HCT116 (cell line): ENCODE data around the gene PPP1R12B. TPM values are rescaled to one million over a fixed set of nuclear protein-coding genes. Genes with fewer than 3 reads are reported as not detected.

Source experiments
- ATAC-seq: fragments of 200-7000 bp; cut with Tn5 transposase; 2 replicates; pipeline ENCODE4 v1.9.1; 2020; ENCODE audit warnings: mild to moderate bottlenecking, moderate library complexity
- BruUV-seq: library from RNA; stranded (reverse); fragments of 400-500 nt; replicated peaks from 2 replicates; lab custom pipeline; 2021; lab: Mats Ljungman, UMichigan
- CTCF ChIA-PET: fragments of 300-600 bp; sonication (Branson Sonifier 250); formaldehyde crosslinking; loops from one replicate; lab custom pipeline; 2021; ENCODE audit warnings: antibody characterized with exemption; lab: Charles Lee
- POLR2A ChIA-PET: fragments of 300-600, 350-600 bp; sonication (Branson Sonifier 250); formaldehyde crosslinking; loops from one replicate; lab custom pipeline; 2021; ENCODE audit warnings: antibody characterized with exemption; lab: Charles Lee
- RAD21 ChIA-PET, 2 experiments: fragments of 300-600 bp; sonication (Branson Sonifier 250); formaldehyde crosslinking; loops; one replicate each; lab custom pipeline; 2023; ENCODE audit warnings: low total read pairs in 2 of 2; ENCODE audit not compliant: uncharacterized antibody in 2 of 2, unreplicated experiment in 2 of 2, low non-redundant PET in 1 of 2; lab: Charles Lee
- DNase-seq: peaks from one replicate; pipeline ENCODE4 v3.0.0-alpha.2; 2010; ENCODE audit warnings: low read depth, low spot score
- H2AFZ ChIP-seq: fragments of 200-600 bp; shearing (Covaris generic), sonication (generic); 2 replicates; pipeline ENCODE4 v1.6.1; 2017; ENCODE audit warnings: low read depth, mixed run types, mixed read lengths, antibody characterized with exemption, low read length; ENCODE audit not compliant: poor library complexity, severe bottlenecking
- H3K27ac ChIP-seq: 2 replicates; pipeline ENCODE4 v1.5.1; 2012; ENCODE audit warnings: low read depth, low read length
- H3K27me3 ChIP-seq: fragments of 200-600 bp; sonication (generic); 2 replicates; pipeline ENCODE4 v1.6.1; 2016; ENCODE audit warnings: mixed run types, low read length, mixed read lengths; ENCODE audit not compliant: insufficient read depth
- H3K36me3 ChIP-seq, 2 experiments: fragments of 200-500 bp in 1 of 2; fragments of 200-600 bp in 1 of 2; sonication (Bioruptor generic) in 1 of 2; sonication (generic) in 1 of 2; 2 replicates each; pipeline versions ENCODE4 v1.5.1 to v1.6.1; 2014 to 2016; ENCODE audit warnings: low read length in 2 of 2, inconsistent platforms in 1 of 2, mixed read lengths in 1 of 2, mixed run types in 1 of 2; ENCODE audit not compliant: insufficient read depth in 2 of 2, control insufficient read depth in 1 of 2
- H3K4me1 ChIP-seq, 2 experiments: fragments of 200-600 bp in 1 of 2; sonication (generic) in 1 of 2; 2 replicates each; pipeline versions ENCODE4 v1.5.1 to v1.6.1; 2012 to 2017; ENCODE audit warnings: low read length in 2 of 2, inconsistent platforms in 1 of 2, mild to moderate bottlenecking in 1 of 2, mixed read lengths in 1 of 2, mixed run types in 1 of 2, moderate library complexity in 1 of 2; ENCODE audit not compliant: insufficient read depth in 2 of 2, control insufficient read depth in 1 of 2
- H3K4me2 ChIP-seq: fragments of 200-600 bp; sonication (generic); 2 replicates; pipeline ENCODE4 v1.6.1; 2017; ENCODE audit warnings: mixed run types, low read length, mixed read lengths
- H3K4me3 ChIP-seq, 2 experiments: fragments of 200-600 bp in 1 of 2; sonication (generic) in 1 of 2; replicated peaks in 1 of 2; 2 replicates each; pipeline ENCODE4 v1.5.1; 2011 to 2016; ENCODE audit warnings: low read length in 2 of 2, control low read depth in 1 of 2, low read depth in 1 of 2, mild to moderate bottlenecking in 1 of 2, mixed read lengths in 1 of 2, mixed run types in 1 of 2
- H3K79me2 ChIP-seq: fragments of 200-600 bp; sonication (generic); 2 replicates; pipeline ENCODE4 v1.6.1; 2017; ENCODE audit warnings: mild to moderate bottlenecking, mixed run types, low read length, moderate library complexity, mixed read lengths; ENCODE audit not compliant: insufficient read depth
- H3K9ac ChIP-seq: fragments of 200-600 bp; sonication (generic); 2 replicates; pipeline ENCODE4 v1.6.1; 2016; ENCODE audit warnings: low read length, mixed read lengths
- H3K9me2 ChIP-seq: fragments of 200-600 bp; sonication (generic), shearing (Covaris generic); 2 replicates; pipeline ENCODE4 v1.6.1; 2017; ENCODE audit warnings: mixed run types, mild to moderate bottlenecking, moderate library complexity; ENCODE audit not compliant: insufficient read depth
- H3K9me3 ChIP-seq, 2 experiments: fragments of 200-500 bp in 1 of 2; fragments of 200-600 bp in 1 of 2; sonication (Bioruptor generic) in 1 of 2; sonication (generic) in 1 of 2; 2 replicates each; pipeline ENCODE4 v1.6.1; 2014 to 2017; ENCODE audit warnings: low read length in 2 of 2, mixed read lengths in 2 of 2, inconsistent platforms in 1 of 2, low read depth in 1 of 2, mild to moderate bottlenecking in 1 of 2, mixed run types in 1 of 2, moderate library complexity in 1 of 2; ENCODE audit not compliant: control insufficient read depth in 1 of 2, insufficient read depth in 1 of 2
- H4K20me1 ChIP-seq: fragments of 200-600 bp; sonication (generic), shearing (Covaris generic); 2 replicates; pipeline ENCODE4 v1.6.1; 2017; ENCODE audit warnings: mixed run types, mild to moderate bottlenecking, moderate library complexity; ENCODE audit not compliant: insufficient read depth
- CBX3 ChIP-seq: IDR thresholded peaks from 2 replicates; pipeline ENCODE4 v1.6.1; 2012; ENCODE audit warnings: low read depth
- EGR1 ChIP-seq: IDR thresholded peaks from 2 replicates; pipeline ENCODE4 v1.6.1; 2012; ENCODE audit warnings: low read depth
- ELF1 ChIP-seq: IDR thresholded peaks from 2 replicates; pipeline ENCODE4 v1.6.1; 2012; ENCODE audit warnings: low read depth, borderline replicate concordance
- EZH2 ChIP-seq: fragments of 200-600 bp; sonication (generic); IDR thresholded peaks from 2 replicates; pipeline ENCODE4 v1.6.1; 2017; ENCODE audit warnings: antibody characterized with exemption, mixed run types
- EZH2phosphoT487 ChIP-seq: fragments of 200-600 bp; IDR thresholded peaks from 2 replicates; pipeline ENCODE4 v1.6.1; 2018; ENCODE audit warnings: antibody characterized with exemption, borderline replicate concordance
- FOSL1 ChIP-seq: IDR thresholded peaks from 2 replicates; pipeline ENCODE4 v1.6.1; 2012; ENCODE audit warnings: low read depth
- MAX ChIP-seq: IDR thresholded peaks from 2 replicates; pipeline ENCODE4 v1.6.1; 2012
- POLR2AphosphoS5 ChIP-seq: IDR thresholded peaks from 2 replicates; pipeline ENCODE4 v1.6.1; 2011; ENCODE audit warnings: mild to moderate bottlenecking, low read depth, low read length, moderate library complexity
- RAD21 ChIP-seq: IDR thresholded peaks from 2 replicates; pipeline ENCODE4 v1.6.1; 2012; ENCODE audit warnings: low read depth, mild to moderate bottlenecking
- SIN3A ChIP-seq: IDR thresholded peaks from 2 replicates; pipeline ENCODE4 v1.6.1; 2012; ENCODE audit warnings: low read depth
- SRF ChIP-seq: IDR thresholded peaks from 2 replicates; pipeline ENCODE4 v1.6.1; 2012; ENCODE audit warnings: low read depth
- ZFX ChIP-seq: fragments of 450-650 bp; IDR thresholded peaks from 2 replicates; pipeline ENCODE4 v1.6.1; 2017
- ZNF274 ChIP-seq: fragments of 200-500 bp; sonication (Bioruptor generic); IDR thresholded peaks from 2 replicates; pipeline ENCODE4 v1.6.1; 2014; ENCODE audit warnings: mild to moderate bottlenecking, low read depth, low read length, inconsistent platforms
- intact Hi-C: fragments of 100-400 bp; cut with micrococcal nuclease; formaldehyde crosslinking; loops from 2 replicates; pipeline ENCODE4 v1.10.0; 2022
- total RNA-seq: library from RNA; stranded (reverse); gene quantifications from one replicate; pipeline ENCODE4 v1.2.1, GENCODE V29; 2021; ENCODE audit not compliant: unreplicated experiment
- TF ChIP-seq, protein P1 (sequence below): IDR thresholded peaks from 2 replicates; pipeline ENCODE4 v1.6.1; 2011; ENCODE audit warnings: mild to moderate bottlenecking, low read length, moderate library complexity; ENCODE audit not compliant: insufficient replicate concordance; ENCODE audit errors: extremely low read depth

Gene PPP1R12B
- total RNA-seq, 1 experiment from 2014 or later = 14.3 TPM

GRCh38 chr1:202571719-202572339, 223.3 kb downstream of the PPP1R12B start (continued):
- TF ChIP-seq FOSL1 = no peak
- TF ChIP-seq MAX = no peak
- no peak for TF ChIP-seq CBX3
- TF ChIP-seq, all 23 proteins: peak for 2

DNA sequence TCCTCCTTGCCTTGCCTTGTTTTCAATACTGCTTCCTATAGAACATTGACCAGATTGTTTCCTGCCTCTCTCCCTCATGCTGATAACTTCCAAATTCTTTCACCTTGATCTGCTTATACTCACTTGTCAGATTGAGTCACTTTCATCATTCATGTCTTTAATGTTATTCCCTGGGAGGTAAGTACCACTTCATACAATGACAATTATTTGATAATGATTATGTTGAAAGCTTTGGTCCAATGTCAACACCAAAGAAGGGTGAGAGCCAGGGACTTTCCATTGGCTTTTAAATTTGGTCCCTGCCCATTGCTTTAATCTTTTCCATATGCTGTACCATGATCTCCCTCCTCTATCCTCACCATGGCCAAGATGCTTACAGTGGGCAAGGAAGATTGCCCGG, 224.4 kb downstream of the PPP1R12B start:
- H3K4me1 ChIP-seq = peaks cover 5 to 14% of the 10 kb centered on the region in 2 experiments; a peak in 3 of 4 replicates
- TF ChIP-seq EZH2phosphoT487 = no peak
- TF ChIP-seq RAD21 = no peak
- no peak for TF ChIP-seq EGR1
- no peak for TF ChIP-seq EZH2
- TF ChIP-seq SIN3A = no peak
- no peak for TF ChIP-seq SRF
- TF ChIP-seq POLR2AphosphoS5 = no peak
- TF ChIP-seq MAX = no peak
- TF ChIP-seq ELF1 = no peak
- no peak for TF ChIP-seq ZNF274
- no peak for TF ChIP-seq ZFX
- TF ChIP-seq, protein P1, sequence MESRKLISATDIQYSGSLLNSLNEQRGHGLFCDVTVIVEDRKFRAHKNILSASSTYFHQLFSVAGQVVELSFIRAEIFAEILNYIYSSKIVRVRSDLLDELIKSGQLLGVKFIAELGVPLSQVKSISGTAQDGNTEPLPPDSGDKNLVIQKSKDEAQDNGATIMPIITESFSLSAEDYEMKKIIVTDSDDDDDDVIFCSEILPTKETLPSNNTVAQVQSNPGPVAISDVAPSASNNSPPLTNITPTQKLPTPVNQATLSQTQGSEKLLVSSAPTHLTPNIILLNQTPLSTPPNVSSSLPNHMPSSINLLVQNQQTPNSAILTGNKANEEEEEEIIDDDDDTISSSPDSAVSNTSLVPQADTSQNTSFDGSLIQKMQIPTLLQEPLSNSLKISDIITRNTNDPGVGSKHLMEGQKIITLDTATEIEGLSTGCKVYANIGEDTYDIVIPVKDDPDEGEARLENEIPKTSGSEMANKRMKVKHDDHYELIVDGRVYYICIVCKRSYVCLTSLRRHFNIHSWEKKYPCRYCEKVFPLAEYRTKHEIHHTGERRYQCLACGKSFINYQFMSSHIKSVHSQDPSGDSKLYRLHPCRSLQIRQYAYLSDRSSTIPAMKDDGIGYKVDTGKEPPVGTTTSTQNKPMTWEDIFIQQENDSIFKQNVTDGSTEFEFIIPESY = no peak
- ATAC-seq (no peak), DNase-seq (no peak)
- no peak overlapping the region for H3K27ac ChIP-seq
- H3K79me2 ChIP-seq = no peaks in the 10 kb centered on the region
- H2AFZ ChIP-seq = no peak overlapping the region
- no peaks in the 10 kb centered on the region for H3K27me3 ChIP-seq
- no peak overlapping the region for H3K9ac ChIP-seq
- POLR2A ChIA-PET = no interaction called here
- intact Hi-C loops = loop anchor here (5.0 to 10.0 kb wide), 2 partner anchors 108 to 231 kb away; partner anchors contain the start of gene UBE2T
- BruUV-seq = no TSS peak
- H4K20me1 ChIP-seq = no peaks in the 10 kb centered on the region
- H3K9me2 ChIP-seq = no peaks in the 10 kb centered on the region
- no peak overlapping the region for H3K4me3 ChIP-seq
- CTCF ChIA-PET = no interaction called here
- no peaks in the 10 kb centered on the region for H3K36me3 ChIP-seq
- RAD21 ChIA-PET = no interaction called here
- no peaks in the 10 kb centered on the region for H3K9me3 ChIP-seq
- no peak overlapping the region for H3K4me2 ChIP-seq
